ENCODE results near the gene KCNH2.

Gene KCNH2

DNA sequence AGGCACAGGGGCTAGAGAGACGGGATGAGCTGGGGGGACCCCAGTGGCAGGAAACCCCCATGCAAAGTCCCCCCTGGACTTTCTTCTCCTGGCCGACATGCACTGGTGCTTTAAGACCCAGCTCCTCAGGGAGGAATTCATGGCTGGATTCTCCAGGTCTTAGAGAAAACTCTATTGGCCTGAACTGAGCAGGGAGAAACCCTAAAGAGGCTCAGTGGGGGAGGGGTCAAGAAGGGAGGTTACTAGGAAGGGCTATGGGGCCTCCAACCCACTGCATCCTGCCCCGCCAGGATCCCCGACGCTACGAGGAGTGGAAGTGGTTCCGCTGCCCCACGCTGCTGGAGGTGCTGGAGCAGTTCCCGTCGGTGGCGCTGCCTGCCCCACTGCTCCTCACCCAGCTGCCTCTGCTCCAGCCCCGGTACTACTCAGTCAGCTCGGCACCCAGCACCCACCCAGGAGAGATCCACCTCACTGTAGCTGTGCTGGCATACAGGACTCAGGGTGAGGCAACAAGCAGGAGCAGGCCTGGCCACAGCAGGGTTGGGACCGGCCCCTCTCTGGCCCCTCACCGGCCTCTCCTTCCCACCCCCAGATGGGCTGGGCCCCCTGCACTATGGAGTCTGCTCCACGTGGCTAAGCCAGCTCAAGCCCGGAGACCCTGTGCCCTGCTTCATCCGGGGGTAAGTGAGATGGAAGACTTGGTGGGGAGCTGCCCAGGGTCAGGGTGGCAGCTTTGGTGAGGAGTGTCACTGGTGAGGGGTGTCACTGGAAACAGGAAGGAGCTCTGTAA is 32.4 kb upstream of the KCNH2 start:
- DNase-seq (ENCODE audit: insufficient read length) (no peak), FAIRE-seq (no peak)
- no peak for TF ChIP-seq POLR2AphosphoS5 (IDR thresholded peaks at IDR 0.05; ENCODE audit: low read depth, low read length)
- TF ChIP-seq TAF1 (IDR thresholded peaks at IDR 0.05; ENCODE audit: borderline replicate concordance, low read depth, low read length), result no peak
- no peak for TF ChIP-seq POLR2A (IDR thresholded peaks at IDR 0.05; ENCODE audit: low read depth, low read length)

DNA sequence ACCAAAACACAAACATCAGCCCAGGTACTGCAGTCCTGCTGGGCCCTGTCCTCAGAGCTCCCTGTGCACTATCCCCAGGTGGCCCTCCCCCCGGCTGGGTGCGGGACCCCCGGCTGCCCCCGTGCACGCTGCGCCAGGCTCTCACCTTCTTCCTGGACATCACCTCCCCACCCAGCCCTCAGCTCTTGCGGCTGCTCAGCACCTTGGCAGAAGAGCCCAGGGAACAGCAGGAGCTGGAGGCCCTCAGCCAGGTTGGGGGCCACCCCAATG is 31.9 kb upstream of the KCNH2 start:
- FAIRE-seq (no peak), DNase-seq (ENCODE audit: insufficient read length) (no peak)
- TF ChIP-seq POLR2A (IDR thresholded peaks at IDR 0.05; ENCODE audit: low read depth, low read length) (no peak), TAF1 (IDR thresholded peaks at IDR 0.05; ENCODE audit: borderline replicate concordance, low read depth, low read length) (no peak), POLR2AphosphoS5 (IDR thresholded peaks at IDR 0.05; ENCODE audit: low read depth, low read length) (no peak)

DNA sequence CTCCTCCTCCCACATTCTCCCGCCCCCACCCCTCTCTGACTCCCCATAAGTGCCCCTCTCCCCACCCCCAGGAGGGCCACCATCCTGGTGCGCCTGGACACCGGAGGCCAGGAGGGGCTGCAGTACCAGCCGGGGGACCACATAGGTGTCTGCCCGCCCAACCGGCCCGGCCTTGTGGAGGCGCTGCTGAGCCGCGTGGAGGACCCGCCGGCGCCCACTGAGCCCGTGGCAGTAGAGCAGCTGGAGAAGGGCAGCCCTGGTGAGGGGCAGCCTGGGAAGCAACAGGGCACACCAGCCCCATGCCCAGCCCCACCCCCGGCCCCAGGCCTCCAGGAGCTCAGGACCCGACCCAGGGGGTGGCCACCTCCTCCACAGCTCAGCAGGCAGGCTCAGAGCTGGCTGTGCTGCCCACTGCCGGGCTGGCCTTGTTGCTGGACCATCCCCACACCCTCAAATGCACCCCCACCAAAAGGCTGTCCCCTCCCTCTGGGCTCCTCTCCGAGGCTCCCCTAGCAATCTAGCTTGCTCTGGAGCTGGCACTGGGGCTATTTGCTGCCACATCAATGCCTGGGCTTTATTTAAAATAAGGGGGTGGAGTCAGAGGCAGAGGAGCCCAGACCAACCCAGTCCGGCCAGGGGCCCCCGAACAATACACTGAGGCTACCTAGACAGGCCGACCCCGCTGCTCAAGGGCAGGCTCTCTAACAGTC is 31.4 kb upstream of the KCNH2 start:
- FAIRE-seq, result no peak
- DNase-seq (ENCODE audit: insufficient read length), result no peak
- no peak for TF ChIP-seq TAF1 (IDR thresholded peaks at IDR 0.05; ENCODE audit: borderline replicate concordance, low read depth, low read length)
- no peak for TF ChIP-seq POLR2AphosphoS5 (IDR thresholded peaks at IDR 0.05; ENCODE audit: low read depth, low read length)
- TF ChIP-seq POLR2A (IDR thresholded peaks at IDR 0.05; ENCODE audit: low read depth, low read length), result no peak

DNA sequence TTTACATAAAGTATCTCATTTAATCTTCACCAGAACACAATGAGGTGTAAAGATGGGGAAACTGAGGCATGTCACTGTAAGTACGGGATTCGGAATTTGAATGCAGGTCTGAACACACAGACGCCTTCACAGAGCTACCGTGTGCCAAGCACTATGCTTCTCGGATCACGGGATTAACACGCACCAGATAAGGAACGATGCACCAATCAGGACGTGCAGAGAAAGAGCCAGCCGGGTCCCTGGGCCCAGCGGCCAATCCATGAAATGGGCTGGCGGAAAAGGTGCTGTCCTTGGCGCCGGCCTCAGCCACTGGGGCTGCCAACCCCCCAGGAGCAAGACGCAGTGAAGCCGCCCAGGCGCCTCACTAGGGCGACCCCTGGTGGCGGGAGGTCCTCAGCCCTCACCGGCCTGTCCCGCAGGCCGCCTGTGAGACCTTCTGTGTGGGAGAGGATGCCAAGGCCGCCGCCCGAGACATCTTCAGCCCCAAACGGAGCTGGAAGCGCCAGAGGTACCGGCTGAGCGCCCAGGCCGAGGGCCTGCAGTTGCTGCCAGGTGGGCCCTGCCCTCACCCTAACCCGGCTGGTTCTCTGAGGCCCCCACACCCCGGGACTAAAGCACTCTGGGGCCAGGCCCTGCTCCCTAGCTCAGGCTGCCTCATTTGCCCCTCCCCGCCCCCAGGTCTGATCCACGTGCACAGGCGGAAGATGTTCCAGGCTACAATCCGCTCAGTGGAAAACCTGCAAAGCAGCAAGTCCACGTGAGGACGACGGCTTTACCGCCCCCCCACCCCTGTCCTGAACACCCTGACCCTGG is 30.6 kb upstream of the KCNH2 start:
- DNase-seq (ENCODE audit: insufficient read length), result peak; percentile 88
- no peak for FAIRE-seq
- no peak for TF ChIP-seq POLR2A (IDR thresholded peaks at IDR 0.05; ENCODE audit: low read depth, low read length)
- no peak for TF ChIP-seq TAF1 (IDR thresholded peaks at IDR 0.05; ENCODE audit: borderline replicate concordance, low read depth, low read length)
- TF ChIP-seq POLR2AphosphoS5 (IDR thresholded peaks at IDR 0.05; ENCODE audit: low read depth, low read length), result no peak

DNA sequence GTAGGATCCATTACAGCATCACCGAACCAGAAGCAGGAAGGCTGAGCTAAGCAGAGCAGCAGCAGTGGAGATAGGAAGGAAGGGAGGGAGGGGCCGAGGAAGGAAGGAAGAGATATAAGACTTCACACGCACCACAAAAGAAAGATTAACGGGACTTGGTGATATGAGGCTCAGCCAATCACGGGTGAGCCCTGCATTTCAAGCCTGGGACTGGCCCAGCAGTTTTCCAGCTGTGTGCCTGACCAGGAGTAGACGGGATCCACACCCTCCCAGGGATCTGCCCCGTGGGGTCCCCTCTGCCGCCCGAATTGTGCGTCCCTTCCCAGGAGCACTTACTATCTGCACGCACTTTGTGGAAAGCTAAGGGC is 30.0 kb upstream of the KCNH2 start:
- DNase-seq (ENCODE audit: insufficient read length) (no peak), FAIRE-seq (no peak)
- TF ChIP-seq TAF1 (IDR thresholded peaks at IDR 0.05; ENCODE audit: borderline replicate concordance, low read depth, low read length) (no peak), POLR2A (IDR thresholded peaks at IDR 0.05; ENCODE audit: low read depth, low read length) (no peak), POLR2AphosphoS5 (IDR thresholded peaks at IDR 0.05; ENCODE audit: low read depth, low read length) (no peak)

DNA sequence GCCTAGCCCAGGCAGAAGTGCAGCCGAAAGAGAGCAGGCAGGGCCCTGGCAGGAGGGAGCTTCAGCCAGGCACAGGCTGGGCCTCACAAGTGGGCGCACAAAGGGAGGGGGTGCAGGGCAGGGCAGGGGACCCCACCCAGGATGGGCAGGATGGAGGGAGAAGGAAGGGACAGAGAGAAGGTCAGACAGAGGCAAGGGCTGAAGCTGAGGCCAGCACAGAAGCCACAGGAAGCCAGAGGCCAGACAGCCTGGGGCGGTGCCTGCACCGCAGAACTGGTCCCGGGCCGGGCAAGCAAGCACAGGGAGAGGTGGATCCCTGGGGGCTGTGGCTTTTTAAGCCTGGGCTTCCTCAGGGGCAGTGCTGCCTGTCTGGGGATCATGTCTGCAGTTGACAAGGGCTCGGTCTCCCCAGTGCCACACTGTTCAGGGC is 29.4 kb upstream of the KCNH2 start:
- TF ChIP-seq TAF1 (IDR thresholded peaks at IDR 0.05; ENCODE audit: borderline replicate concordance, low read depth, low read length), result no peak
- TF ChIP-seq POLR2A (IDR thresholded peaks at IDR 0.05; ENCODE audit: low read depth, low read length), result no peak
- no peak for TF ChIP-seq POLR2AphosphoS5 (IDR thresholded peaks at IDR 0.05; ENCODE audit: low read depth, low read length)
- FAIRE-seq, result no peak
- DNase-seq (ENCODE audit: insufficient read length), result no peak

DNA sequence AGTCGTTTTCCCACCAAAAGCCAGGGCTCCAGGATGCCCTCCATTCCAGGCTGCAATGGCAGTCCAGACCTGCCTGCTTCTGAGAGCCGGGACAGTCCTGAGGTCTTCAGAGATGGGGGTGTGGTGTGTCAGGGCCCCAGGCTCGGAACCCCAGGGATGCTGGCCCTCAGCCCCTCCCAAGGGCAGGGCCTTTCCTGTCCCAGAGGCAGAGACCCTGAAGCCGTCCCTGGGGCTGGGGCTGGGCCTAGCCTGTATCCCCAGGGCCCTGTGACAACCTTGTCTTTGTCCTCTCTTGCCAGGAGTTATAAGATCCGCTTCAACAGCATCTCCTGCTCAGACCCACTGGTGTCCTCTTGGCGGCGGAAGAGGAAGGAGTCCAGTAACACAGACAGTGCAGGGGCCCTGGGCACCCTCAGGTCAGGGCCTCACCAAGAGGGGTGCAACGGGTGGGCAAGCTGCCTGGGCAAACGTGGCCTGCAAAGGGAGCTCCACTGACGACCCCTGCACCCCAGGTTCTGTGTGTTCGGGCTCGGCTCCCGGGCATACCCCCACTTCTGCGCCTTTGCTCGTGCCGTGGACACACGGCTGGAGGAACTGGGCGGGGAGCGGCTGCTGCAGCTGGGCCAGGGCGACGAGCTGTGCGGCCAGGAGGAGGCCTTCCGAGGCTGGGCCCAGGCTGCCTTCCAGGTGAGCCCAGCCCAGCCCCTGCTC is 28.6 kb upstream of the KCNH2 start:
- FAIRE-seq, result no peak

DNA sequence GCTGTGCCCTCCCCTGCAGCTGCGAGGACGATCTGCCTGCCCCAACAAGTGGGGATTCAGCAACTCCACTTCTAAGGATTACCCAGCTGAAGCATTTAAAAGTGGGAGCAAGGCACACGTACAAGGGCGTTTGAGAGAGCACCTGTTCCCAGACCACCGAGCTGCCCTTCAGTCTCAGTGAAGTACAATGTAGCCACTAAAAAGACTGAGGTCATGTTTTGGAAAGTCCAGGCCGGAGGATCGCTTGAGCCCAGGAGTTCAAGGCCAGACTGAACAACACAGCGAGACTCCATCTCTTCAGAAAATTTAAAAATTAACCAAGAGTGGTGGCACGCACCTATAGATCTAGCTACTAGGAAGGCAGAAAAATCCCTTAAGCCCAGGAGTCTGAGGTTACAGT is 27.4 kb upstream of the KCNH2 start:
- TF ChIP-seq TAF1 (IDR thresholded peaks at IDR 0.05; ENCODE audit: borderline replicate concordance, low read depth, low read length), result no peak
- DNase-seq (ENCODE audit: insufficient read length) (no peak), FAIRE-seq (no peak)

More for the DNA sequence above, 28.6 kb upstream of the KCNH2 start:
- no peak for TF ChIP-seq TAF1 (IDR thresholded peaks at IDR 0.05; ENCODE audit: borderline replicate concordance, low read depth, low read length)
- no peak for TF ChIP-seq POLR2AphosphoS5 (IDR thresholded peaks at IDR 0.05; ENCODE audit: low read depth, low read length)
- no peak for TF ChIP-seq POLR2A (IDR thresholded peaks at IDR 0.05; ENCODE audit: low read depth, low read length)
- DNase-seq (ENCODE audit: insufficient read length), result no peak

DNA sequence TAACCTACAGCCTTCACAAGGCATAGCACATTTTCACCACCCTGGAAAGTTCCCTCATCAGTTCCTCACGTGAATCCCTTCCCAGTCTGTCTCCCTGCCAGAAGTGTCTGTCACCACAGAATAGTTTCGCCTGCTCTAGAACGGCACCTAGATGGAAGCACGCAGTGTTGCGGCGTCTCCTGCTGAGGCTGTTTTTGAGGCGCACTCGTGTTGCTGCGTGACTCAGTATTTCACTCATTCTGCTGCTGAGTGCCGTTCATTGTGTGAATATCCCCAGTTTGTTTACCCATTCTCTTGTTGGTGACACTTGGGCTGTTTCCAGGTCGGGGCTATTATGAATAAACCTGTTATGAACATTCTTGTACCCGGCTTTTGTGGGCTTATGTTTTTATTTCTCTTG is 25.5 kb upstream of the KCNH2 start:
- no peak for TF ChIP-seq POLR2A (IDR thresholded peaks at IDR 0.05; ENCODE audit: low read depth, low read length)
- TF ChIP-seq TAF1 (IDR thresholded peaks at IDR 0.05; ENCODE audit: borderline replicate concordance, low read depth, low read length), result no peak
- no peak for TF ChIP-seq POLR2AphosphoS5 (IDR thresholded peaks at IDR 0.05; ENCODE audit: low read depth, low read length)
- DNase-seq (ENCODE audit: insufficient read length) (no peak), FAIRE-seq (no peak)

DNA sequence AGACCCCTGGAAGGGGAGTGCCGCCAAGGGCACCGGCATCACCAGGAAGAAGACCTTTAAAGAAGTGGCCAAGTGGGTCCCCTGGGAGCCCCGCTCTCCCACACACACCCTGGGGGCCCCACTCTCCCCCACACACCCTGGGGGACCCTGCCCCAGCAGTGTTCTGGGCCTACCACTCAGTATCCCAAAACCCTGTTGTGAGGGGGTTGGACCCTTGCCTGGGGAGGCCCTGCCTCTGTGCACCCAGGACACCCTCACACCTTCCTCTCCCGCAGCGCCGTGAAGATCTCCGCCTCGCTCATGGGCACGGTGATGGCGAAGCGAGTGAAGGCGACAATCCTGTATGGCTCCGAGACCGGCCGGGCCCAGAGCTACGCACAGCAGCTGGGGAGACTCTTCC is 23.4 kb upstream of the KCNH2 start:
- no peak for FAIRE-seq

DNA sequence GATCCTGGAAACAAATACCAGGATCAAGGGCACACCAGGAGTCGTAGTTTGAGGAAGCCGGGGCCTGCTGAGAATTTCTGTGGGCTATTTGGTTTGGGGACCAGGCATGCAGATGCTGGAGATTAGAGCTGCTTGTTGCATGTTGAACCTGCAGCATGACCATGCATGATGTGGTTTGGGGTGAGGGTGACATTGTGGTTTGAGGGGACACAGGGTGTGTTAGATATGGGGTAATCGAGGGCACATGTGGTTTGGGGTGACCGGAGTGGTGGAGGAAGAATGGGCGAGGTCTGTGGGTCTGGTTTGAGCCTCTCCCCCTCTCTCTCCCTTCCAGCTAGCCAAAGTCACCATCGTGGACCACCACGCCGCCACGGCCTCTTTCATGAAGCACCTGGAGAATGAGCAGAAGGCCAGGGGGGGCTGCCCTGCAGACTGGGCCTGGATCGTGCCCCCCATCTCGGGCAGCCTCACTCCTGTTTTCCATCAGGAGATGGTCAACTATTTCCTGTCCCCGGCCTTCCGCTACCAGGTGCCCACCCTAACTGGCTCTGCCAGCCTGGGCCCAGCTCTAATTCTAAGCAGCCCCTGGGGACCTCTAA is 22.9 kb upstream of the KCNH2 start:
- DNase-seq (ENCODE audit: insufficient read length) (no peak), FAIRE-seq (no peak)
- TF ChIP-seq POLR2AphosphoS5 (IDR thresholded peaks at IDR 0.05; ENCODE audit: low read depth, low read length), result no peak
- TF ChIP-seq TAF1 (IDR thresholded peaks at IDR 0.05; ENCODE audit: borderline replicate concordance, low read depth, low read length), result no peak
- no peak for TF ChIP-seq POLR2A (IDR thresholded peaks at IDR 0.05; ENCODE audit: low read depth, low read length)

More for the DNA sequence above, 23.4 kb upstream of the KCNH2 start:
- DNase-seq (ENCODE audit: insufficient read length), result no peak
- no peak for TF ChIP-seq POLR2AphosphoS5 (IDR thresholded peaks at IDR 0.05; ENCODE audit: low read depth, low read length)
- TF ChIP-seq POLR2A (IDR thresholded peaks at IDR 0.05; ENCODE audit: low read depth, low read length), result no peak
- TF ChIP-seq TAF1 (IDR thresholded peaks at IDR 0.05; ENCODE audit: borderline replicate concordance, low read depth, low read length), result no peak

Measured in GM12892 (cell line).